Suprapubic skin (tissue), 4 donors: ENCODE data around the gene FOXN3. TPM values are rescaled to one million over a fixed set of nuclear protein-coding genes. Genes with fewer than 3 reads are reported as not detected.

ENCODE experiments used
- DNase-seq, 2 donors: peaks; one replicate each; pipeline ENCODE4 v3.0.0-alpha.2; 2019; ENCODE audit warnings: low spot score in 2 of 2
- H3K27ac ChIP-seq: fragments of 200-600 bp; sonication (generic); one replicate; pipeline ENCODE4 v1.5.1; 2019
- H3K27me3 ChIP-seq: fragments of 200-600 bp; sonication (generic); one replicate; pipeline ENCODE4 v1.5.1; 2019
- H3K36me3 ChIP-seq: fragments of 200-600 bp; sonication (generic); one replicate; pipeline ENCODE4 v1.5.1; 2019
- H3K4me1 ChIP-seq: fragments of 200-600 bp; sonication (generic); one replicate; pipeline ENCODE4 v1.5.1; 2019
- H3K4me3 ChIP-seq: fragments of 200-600 bp; sonication (generic); one replicate; pipeline ENCODE4 v1.5.1; 2019; ENCODE audit warnings: mild to moderate bottlenecking
- H3K9me3 ChIP-seq: fragments of 200-600 bp; sonication (generic); one replicate; pipeline ENCODE4 v1.5.1; 2019
- CTCF ChIP-seq, 2 donors: fragments of 200-600 bp in 1 of 2; fragments of 450-650 bp in 1 of 2; sonication (generic) in 1 of 2; IDR thresholded peaks; one replicate each; pipeline ENCODE4 v1.5.1; 2016 to 2019; ENCODE audit warnings: antibody characterized with exemption in 2 of 2, mild to moderate bottlenecking in 1 of 2, moderate library complexity in 1 of 2
- EP300 ChIP-seq: sonication (generic); formaldehyde crosslinking; IDR thresholded peaks from one replicate; pipeline ENCODE4 v1.6.1; 2017; ENCODE audit warnings: antibody characterized with exemption
- POLR2A ChIP-seq, 2 donors: fragments of 450-650 bp; IDR thresholded peaks; one replicate each; pipeline ENCODE4 v1.6.1; 2017; ENCODE audit warnings: antibody characterized with exemption in 2 of 2, mild to moderate bottlenecking in 2 of 2, moderate library complexity in 2 of 2
- POLR2AphosphoS5 ChIP-seq, 3 donors: sonication (generic); formaldehyde crosslinking; IDR thresholded peaks; one replicate each; pipeline ENCODE4 v1.6.1; 2017; ENCODE audit warnings: antibody characterized with exemption in 3 of 3
- WGBS: methylation state at CpG from one replicate; pipeline ENCODE4 v1.1.5; 2018; 5-methylcytosine and 5-hydroxymethylcytosine counted together
- total RNA-seq, 4 donors: library from RNA; depleted of rRNA; stranded (reverse); fragments of >200 nt; gene quantifications; one replicate each; pipeline ENCODE4 v1.1.0, GENCODE V29; 2016

FOXN3 gene
- total RNA-seq, 4 donors from 2014 or later, result 117 to 272 (median 172) TPM

GRCh38 chr14:89408907-89409700, 7.9 kb downstream of the FOXN3 start:
- TF ChIP-seq EP300, result no peak
- peak in 2 of 3 donors; percentile 21 to 38 for TF ChIP-seq POLR2AphosphoS5 (IDR thresholded peaks at IDR 0.05)
- Histone ChIP-seq H3K4me1 (peaks cover 53% of the 10 kb centered on the region), H3K27me3 (no peaks in the 10 kb centered on the region), H3K27ac (peak overlapping the region; percentile 89), H3K36me3 (peaks cover 17% of the 10 kb centered on the region), H3K4me3 (peak overlapping the region; percentile 32), H3K9me3 (no peaks in the 10 kb centered on the region)
- DNase-seq, result peak in 1 of 2 donors; percentile 53
- WGBS, result 57% methylated on average over 14 of the region's 14 CpGs

GRCh38 chr14:89407856-89408255, 9.2 kb downstream of the FOXN3 start:
- H3K4me1 ChIP-seq, result peaks cover 49% of the 10 kb centered on the region
- no peak for DNase-seq
- H3K27me3 ChIP-seq, result no peaks in the 10 kb centered on the region
- H3K4me3 ChIP-seq, result no peak overlapping the region
- WGBS, result 68% methylated on average over 4 of the region's 4 CpGs
- no peak for TF ChIP-seq CTCF (IDR thresholded peaks at IDR 0.05)
- TF ChIP-seq POLR2A (IDR thresholded peaks at IDR 0.05), result no peak
- TF ChIP-seq EP300, result no peak
- H3K9me3 ChIP-seq, result no peaks in the 10 kb centered on the region
- peak overlapping the region; percentile 89 for H3K27ac ChIP-seq
- peaks cover 17% of the 10 kb centered on the region for H3K36me3 ChIP-seq

GRCh38 chr14:89406941-89407340, 10.1 kb downstream of the FOXN3 start:
- DNase-seq, result peak in 1 of 2 donors; percentile 38
- TF ChIP-seq CTCF (IDR thresholded peaks at IDR 0.05) (no peak), EP300 (no peak), POLR2A (IDR thresholded peaks at IDR 0.05) (no peak), POLR2AphosphoS5 (IDR thresholded peaks at IDR 0.05) (no peak)
- no peaks in the 10 kb centered on the region for H3K27me3 ChIP-seq
- peak overlapping the region; percentile 89 for H3K27ac ChIP-seq
- H3K36me3 ChIP-seq, result peaks cover 11% of the 10 kb centered on the region
- WGBS, result 28% methylated on average over 4 of the region's 4 CpGs
- H3K4me1 ChIP-seq, result peaks cover 55% of the 10 kb centered on the region
- H3K9me3 ChIP-seq, result no peaks in the 10 kb centered on the region
- H3K4me3 ChIP-seq, result no peak overlapping the region

GRCh38 chr14:89406361-89406760, 10.7 kb downstream of the FOXN3 start:
- Histone ChIP-seq H3K36me3 (peaks cover 6% of the 10 kb centered on the region), H3K27me3 (no peaks in the 10 kb centered on the region), H3K4me3 (no peak overlapping the region), H3K27ac (no peak overlapping the region), H3K9me3 (no peaks in the 10 kb centered on the region), H3K4me1 (peaks cover 52% of the 10 kb centered on the region)
- no peak for DNase-seq
- no peak for TF ChIP-seq POLR2A (IDR thresholded peaks at IDR 0.05)
- no peak for TF ChIP-seq POLR2AphosphoS5 (IDR thresholded peaks at IDR 0.05)
- no peak for TF ChIP-seq CTCF (IDR thresholded peaks at IDR 0.05)
- no peak for TF ChIP-seq EP300

GRCh38 chr14:89405712-89406111, 11.3 kb downstream of the FOXN3 start:
- DNase-seq, result peak in 1 of 2 donors; percentile 31
- Histone ChIP-seq H3K27ac (no peak overlapping the region), H3K4me1 (peaks cover 46% of the 10 kb centered on the region), H3K36me3 (no peaks in the 10 kb centered on the region), H3K9me3 (no peaks in the 10 kb centered on the region), H3K4me3 (no peak overlapping the region), H3K27me3 (no peaks in the 10 kb centered on the region)
- 88% methylated on average over 5 of the region's 5 CpGs for WGBS
- TF ChIP-seq POLR2AphosphoS5 (IDR thresholded peaks at IDR 0.05), result no peak
- no peak for TF ChIP-seq POLR2A (IDR thresholded peaks at IDR 0.05)
- TF ChIP-seq CTCF (IDR thresholded peaks at IDR 0.05), result no peak
- no peak for TF ChIP-seq EP300
